Measurements from ENCODE around the gene B4GALNT4. TPM values are rescaled to one million over a fixed set of nuclear protein-coding genes. Genes with fewer than 3 reads are reported as not detected.
"Not testable (repeated sequence)": the region's sequence is repeated elsewhere in the genome, so short reads cannot be mapped to it uniquely, and the experiment has no call there.

Gene B4GALNT4, protein sequence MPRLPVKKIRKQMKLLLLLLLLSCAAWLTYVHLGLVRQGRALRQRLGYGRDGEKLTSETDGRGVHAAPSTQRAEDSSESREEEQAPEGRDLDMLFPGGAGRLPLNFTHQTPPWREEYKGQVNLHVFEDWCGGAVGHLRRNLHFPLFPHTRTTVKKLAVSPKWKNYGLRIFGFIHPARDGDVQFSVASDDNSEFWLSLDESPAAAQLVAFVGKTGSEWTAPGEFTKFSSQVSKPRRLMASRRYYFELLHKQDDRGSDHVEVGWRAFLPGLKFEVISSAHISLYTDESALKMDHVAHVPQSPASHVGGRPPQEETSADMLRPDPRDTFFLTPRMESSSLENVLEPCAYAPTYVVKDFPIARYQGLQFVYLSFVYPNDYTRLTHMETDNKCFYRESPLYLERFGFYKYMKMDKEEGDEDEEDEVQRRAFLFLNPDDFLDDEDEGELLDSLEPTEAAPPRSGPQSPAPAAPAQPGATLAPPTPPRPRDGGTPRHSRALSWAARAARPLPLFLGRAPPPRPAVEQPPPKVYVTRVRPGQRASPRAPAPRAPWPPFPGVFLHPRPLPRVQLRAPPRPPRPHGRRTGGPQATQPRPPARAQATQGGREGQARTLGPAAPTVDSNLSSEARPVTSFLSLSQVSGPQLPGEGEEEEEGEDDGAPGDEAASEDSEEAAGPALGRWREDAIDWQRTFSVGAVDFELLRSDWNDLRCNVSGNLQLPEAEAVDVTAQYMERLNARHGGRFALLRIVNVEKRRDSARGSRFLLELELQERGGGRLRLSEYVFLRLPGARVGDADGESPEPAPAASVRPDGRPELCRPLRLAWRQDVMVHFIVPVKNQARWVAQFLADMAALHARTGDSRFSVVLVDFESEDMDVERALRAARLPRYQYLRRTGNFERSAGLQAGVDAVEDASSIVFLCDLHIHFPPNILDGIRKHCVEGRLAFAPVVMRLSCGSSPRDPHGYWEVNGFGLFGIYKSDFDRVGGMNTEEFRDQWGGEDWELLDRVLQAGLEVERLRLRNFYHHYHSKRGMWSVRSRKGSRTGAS
- total RNA-seq = 24.2 and 31.6 TPM in 2 replicates

DNA sequence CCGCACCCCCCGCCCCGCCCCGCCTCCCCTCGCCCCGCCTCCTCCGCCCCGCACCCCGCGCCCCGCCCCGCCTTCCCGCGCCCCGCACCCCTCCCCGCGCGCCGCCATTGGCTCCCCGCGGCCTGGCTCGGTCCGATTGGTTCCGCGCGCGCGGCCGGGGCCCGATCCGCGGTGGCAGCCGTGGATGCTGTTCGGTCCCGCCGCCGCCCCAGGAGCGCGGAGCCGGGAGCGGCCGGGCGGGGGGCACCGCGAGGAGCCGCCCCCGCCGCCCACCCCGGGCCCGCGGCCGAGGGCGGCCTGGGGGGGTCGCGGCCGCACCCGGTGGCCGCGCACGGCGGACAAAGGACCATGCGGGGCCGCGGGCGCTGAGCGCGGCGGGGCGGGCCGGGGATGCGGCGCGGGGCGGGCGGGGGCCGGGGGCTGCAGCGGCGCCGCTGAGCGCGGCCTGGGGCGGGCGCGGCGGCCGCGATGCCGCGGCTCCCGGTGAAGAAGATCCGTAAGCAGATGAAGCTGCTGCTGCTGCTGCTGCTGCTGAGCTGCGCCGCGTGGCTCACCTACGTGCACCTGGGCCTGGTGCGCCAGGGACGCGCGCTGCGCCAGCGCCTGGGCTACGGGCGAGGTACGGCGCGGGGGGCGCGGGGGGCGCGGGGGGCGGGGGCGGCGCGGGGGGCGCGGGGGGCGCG lies at the start of gene B4GALNT4:
B4GALNT4 (plus strand) TSS at position 164 of the 683 bp plus-strand sequence; CDS start at position 469, 305 bp downstream.
- peak within 1 kb of the TSS; percentile 45 for H3K4me3 ChIP-seq (ENCODE audit: low read depth, low read length)
- peaks cover 42% of the 10 kb centered on the region for H3K27me3 ChIP-seq (ENCODE audit: control insufficient read depth, insufficient read depth, low read length)
- no peak for TF ChIP-seq CTCF (IDR thresholded peaks at IDR 0.05; ENCODE audit: insufficient read depth, low read length, poor library complexity, severe bottlenecking)
- no peak for DNase-seq (ENCODE audit: low read depth)
- H3K36me3 ChIP-seq (ENCODE audit: control insufficient read depth, insufficient read depth, low read length) = no peaks in the 10 kb centered on the region

GRCh38 chr11:319888-320273 lies 49.4 kb upstream of the B4GALNT4 start:
- Histone ChIP-seq H3K27me3 (ENCODE audit: control insufficient read depth, insufficient read depth, low read length) (peaks cover 15% of the 10 kb centered on the region), H3K4me3 (ENCODE audit: low read depth, low read length) (peak overlapping the region; percentile 63)
- DNase-seq (ENCODE audit: low read depth); H3K36me3 ChIP-seq (ENCODE audit: control insufficient read depth, insufficient read depth, low read length): not testable (repeated sequence)

GRCh38 chr11:324156-324555 lies 45.1 kb upstream of the B4GALNT4 start:
- H3K27me3 ChIP-seq (ENCODE audit: control insufficient read depth, insufficient read depth, low read length) = no peaks in the 10 kb centered on the region
- peaks cover 2% of the 10 kb centered on the region for H3K36me3 ChIP-seq (ENCODE audit: control insufficient read depth, insufficient read depth, low read length)
- H3K4me3 ChIP-seq (ENCODE audit: low read depth, low read length) = no peak overlapping the region
- no peak for DNase-seq (ENCODE audit: low read depth)
- TF ChIP-seq CTCF (IDR thresholded peaks at IDR 0.05; ENCODE audit: insufficient read depth, low read length, poor library complexity, severe bottlenecking) = no peak

DNA sequence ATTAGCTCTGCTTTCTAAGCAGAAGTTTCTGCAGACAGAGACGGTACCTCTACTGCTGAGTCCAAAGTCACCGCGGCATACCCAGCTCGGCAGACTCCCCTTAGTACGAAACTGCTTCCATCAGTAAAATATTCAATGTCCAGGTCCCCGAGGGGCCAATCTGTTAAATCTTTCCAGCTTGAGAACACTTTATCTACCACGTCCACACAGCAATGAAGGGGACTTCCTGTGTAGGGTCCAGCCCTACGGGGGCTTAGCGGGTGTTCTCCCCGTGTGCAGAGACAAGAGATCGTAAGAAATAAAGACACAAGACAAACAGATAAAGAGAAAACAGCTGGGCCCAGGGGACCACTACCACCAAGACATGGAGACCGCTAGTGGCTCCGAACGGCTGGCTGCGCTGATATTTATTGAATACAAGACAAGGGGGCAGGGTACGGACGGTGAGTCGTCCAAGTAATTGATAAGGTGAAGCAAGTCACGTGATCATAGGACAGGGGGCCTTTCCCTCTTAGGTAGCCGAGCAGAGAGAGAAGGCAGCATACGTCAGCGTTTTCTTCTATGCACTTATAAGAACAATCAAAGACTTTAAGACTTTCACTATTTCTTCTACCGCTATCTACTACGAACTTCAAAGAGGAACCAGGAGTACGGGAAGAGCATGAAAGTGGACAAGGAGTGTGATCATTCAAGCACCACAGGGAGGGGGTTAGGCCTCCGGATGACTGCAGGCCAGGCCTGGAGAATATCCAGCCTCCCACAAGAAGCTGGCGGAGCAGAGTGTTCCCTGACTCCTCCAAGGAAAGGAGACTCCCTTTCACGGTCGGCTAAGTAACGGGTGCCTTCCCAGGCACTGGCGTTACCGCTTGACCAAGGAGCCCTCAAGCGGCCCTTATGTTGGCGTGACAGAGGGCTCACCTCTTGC lies 44.4 kb upstream of the B4GALNT4 start:
- not testable (repeated sequence) for DNase-seq (ENCODE audit: low read depth); H3K27me3 ChIP-seq (ENCODE audit: control insufficient read depth, insufficient read depth, low read length); H3K36me3 ChIP-seq (ENCODE audit: control insufficient read depth, insufficient read depth, low read length); H3K4me3 ChIP-seq (ENCODE audit: low read depth, low read length)

DNA sequence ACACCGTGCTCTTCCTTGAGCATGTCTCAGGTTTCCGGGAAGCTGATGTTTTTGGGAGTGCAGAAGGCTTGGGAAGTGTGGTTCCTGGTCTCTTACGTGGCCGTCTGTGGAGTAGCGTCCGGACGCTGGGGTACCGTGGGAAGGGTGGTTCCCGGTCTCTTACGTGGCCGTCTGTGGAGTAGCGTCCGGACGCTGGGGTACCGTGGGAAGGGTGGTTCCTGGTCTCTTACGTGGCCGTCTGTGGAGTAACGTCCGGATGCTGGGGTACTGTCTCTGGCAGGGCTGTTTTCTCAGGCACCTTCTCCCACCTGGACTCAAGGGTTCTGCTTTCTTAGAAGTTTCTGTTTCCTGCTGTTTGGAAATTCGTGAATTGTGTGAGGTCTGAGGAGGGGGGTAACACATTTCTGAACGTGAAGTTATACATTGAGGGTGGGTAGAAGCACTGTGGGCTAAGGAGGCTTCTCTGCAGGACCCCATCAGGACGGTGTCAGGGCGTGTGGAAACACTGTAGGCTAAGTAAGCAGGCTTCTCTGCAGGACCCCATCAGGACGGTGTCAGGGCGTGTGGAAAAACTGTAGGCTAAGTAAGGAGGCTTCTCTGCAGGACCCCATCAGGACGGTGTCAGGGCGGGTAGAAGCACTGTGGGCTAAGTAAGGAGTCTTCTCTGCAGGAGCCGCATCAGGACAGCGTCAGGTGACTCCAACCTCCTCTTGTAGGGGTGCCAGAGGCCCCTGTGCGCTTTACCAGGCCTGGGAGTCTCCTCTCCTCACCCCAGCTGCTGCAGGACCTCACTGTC lies 43.3 kb upstream of the B4GALNT4 start:
- TF ChIP-seq CTCF (IDR thresholded peaks at IDR 0.05; ENCODE audit: insufficient read depth, low read length, poor library complexity, severe bottlenecking) = no peak
- H3K27me3 ChIP-seq (ENCODE audit: control insufficient read depth, insufficient read depth, low read length) = no peaks in the 10 kb centered on the region
- no peaks in the 10 kb centered on the region for H3K36me3 ChIP-seq (ENCODE audit: control insufficient read depth, insufficient read depth, low read length)
- H3K4me3 ChIP-seq (ENCODE audit: low read depth, low read length) = no peak overlapping the region
- no peak for DNase-seq (ENCODE audit: low read depth)

GRCh38 chr11:326592-326841 lies 42.8 kb upstream of the B4GALNT4 start:
- Histone ChIP-seq H3K27me3 (ENCODE audit: control insufficient read depth, insufficient read depth, low read length) (no peaks in the 10 kb centered on the region), H3K4me3 (ENCODE audit: low read depth, low read length) (no peak overlapping the region), H3K36me3 (ENCODE audit: control insufficient read depth, insufficient read depth, low read length) (no peaks in the 10 kb centered on the region)
- no peak for DNase-seq (ENCODE audit: low read depth)
- no peak for TF ChIP-seq CTCF (IDR thresholded peaks at IDR 0.05; ENCODE audit: insufficient read depth, low read length, poor library complexity, severe bottlenecking)
